Measurements from ENCODE around the gene COG5.
A peak's percentile ranks its signal among the peaks of the same experiment; 100 is the strongest.
"Not testable (repeated sequence)": the region's sequence is repeated elsewhere in the genome, so short reads cannot be mapped to it uniquely, and the experiment has no call there.

The COG5 gene

DNA sequence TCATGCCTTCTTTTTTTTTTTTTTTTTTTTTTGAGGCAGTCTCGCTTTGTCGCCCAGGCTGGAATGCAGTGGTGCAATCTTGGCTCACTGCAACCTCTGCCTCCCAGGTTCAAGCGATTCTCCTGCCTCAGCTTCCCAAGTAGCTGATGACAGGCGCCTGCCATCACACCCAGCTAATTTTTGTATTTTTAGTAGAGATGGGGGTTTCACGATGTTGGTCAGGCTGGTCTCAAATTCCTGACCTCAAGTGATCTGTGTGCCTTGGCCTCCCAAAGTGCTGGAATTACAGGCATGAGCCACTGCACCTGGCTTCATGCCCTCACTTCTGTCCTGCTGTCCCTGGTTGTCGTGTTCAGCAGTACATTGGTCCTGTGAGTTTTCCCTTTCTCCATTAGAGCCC is 342.9 kb downstream of the COG5 start:
- not testable (repeated sequence) for DNase-seq (ENCODE audit: low spot score)

DNA sequence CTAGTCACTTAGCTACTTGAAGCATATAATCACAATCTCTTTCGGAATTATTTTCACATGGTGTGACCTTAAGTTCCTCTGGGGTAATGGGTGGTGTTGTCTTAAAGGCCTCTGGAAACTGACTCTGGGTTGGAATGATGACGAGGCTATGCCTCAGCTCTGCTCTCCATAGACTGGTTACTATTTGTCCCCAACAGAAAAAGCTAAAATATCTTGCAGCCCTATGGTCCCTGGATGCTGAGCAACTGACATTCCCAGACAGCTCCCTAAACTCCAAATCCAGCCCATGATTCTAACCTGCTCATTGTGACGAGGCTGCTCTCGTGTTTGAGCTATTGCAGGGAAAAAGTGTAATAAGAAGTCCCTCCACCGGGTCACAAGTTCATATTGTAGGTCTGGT is 343.4 kb downstream of the COG5 start:
- DNase-seq (ENCODE audit: low spot score) = no peak

- DNase-seq (ENCODE audit: low spot score) = no peak
These were observed 344.0 kb downstream of the COG5 start for GRCh38 chr7:107219563-107220244.

- no peak for DNase-seq (ENCODE audit: low spot score)
These were observed 349.8 kb downstream of the COG5 start for GRCh38 chr7:107213945-107214344.

DNA sequence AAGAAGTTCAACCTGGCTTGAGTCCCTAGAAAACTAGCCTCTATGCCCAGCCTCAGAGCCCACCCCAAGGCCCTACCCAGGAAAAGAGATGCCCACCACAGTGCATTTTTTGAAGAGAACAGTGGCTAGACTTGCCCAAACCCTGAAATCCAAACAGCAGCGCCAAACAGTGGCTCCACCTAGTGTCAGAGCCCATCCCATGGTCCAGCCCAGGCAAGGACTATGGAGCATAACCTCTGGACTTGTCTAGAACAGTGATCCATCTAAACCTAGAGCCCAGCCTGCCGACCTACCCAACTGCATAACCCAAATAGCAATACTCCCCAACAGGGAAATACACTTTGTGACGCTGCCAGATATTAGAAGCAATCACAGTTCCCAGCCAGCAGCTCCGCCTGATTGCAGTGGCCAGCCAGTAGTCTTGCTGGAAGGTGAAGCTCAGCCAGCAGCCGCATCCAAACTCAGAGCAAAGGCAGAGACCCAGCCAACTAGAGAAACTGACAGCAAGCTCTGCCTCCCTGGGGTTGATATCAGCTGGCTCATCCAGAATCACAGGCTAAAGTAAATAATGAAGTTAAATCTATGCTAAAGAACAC is 350.4 kb downstream of the COG5 start:
- DNase-seq (ENCODE audit: low spot score) = no peak

- DNase-seq (ENCODE audit: low spot score) = no peak
These were observed 351.0 kb downstream of the COG5 start for GRCh38 chr7:107212725-107213124.

DNA sequence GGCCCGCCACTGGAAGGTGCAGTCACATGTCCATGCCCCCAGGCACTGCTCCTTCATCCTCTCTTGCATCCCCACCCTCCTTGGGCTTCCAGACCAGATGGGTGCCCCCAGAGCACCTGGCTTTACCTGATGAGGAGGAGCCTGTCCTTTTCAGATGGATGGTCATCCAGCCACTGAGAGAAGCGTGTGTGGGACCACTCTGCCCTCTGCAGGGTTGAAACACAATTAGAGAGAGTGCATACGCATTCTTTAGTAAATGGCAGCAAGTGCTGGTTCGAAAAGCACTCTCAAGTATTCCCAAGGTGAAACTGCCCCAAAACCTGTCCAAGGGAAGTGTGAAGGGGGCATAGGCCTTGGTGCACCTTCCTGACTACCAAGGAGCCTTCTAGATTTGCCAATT is 353.3 kb downstream of the COG5 start:
- no peak for DNase-seq (ENCODE audit: low spot score)

DNA sequence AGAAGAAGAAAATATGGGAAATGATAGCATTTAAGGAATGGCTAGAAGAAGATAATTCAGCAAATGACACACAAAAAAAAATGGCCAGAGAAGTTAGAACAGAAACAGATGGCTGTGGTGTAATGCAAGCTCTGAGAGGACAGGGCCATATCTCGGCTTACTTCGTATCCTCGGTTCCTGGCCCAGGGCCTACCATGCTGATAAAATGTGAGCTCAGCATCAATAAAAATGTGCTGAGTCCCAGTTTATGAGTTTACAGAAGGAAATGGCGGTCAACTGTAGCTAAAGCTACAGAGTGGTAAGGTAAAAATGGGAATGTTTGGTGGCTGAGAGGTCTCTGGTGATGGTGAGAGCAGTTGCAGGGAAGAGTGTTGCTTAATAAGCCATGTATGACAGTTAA is 354.2 kb downstream of the COG5 start:
- no peak for DNase-seq (ENCODE audit: low spot score)

GRCh38 chr7:107208563-107208962 is 355.2 kb downstream of the COG5 start:
- DNase-seq (ENCODE audit: low spot score) = no peak

GRCh38 chr7:107208024-107208521 is 355.6 kb downstream of the COG5 start:
- no peak for DNase-seq (ENCODE audit: low spot score)

DNA sequence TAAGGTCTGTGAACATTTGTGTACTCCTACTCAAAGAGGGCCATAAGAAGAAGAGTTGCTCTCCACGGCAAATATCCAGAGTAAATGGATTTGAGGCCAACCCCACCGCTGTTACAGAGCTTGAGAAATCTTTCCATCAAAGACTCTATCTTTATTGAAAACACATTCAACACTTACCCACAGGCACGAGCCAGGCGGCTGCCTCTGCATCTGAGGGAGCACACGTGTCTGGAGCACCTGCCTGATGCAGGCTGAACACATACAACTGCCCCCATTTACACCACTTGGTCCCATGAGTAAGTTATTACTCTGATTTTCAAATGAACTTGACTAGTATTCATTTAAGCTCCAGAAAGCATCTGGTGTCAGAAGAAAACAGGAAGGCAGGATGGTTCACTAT is 356.3 kb downstream of the COG5 start:
- no peak for DNase-seq (ENCODE audit: low spot score)

DNA sequence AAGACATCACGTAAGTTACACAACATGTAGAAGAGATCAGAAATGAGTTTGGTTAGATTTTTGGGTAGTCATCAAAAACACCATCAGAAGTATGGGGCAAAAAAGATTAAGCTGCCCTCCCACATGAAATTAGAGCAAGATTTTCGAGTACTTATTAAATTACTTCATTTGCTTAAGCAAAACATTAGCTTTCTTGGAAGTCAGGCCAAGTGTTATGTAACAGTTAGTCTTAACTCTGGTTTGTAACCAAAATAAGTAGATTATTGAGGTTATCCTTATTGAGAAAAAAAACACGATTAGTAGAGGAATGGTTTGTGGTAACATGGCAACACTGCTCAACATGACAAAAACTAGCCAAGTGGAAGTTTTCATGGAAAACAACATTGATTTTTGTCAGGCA is 357.0 kb downstream of the COG5 start:
- DNase-seq (ENCODE audit: low spot score) = no peak

DNA sequence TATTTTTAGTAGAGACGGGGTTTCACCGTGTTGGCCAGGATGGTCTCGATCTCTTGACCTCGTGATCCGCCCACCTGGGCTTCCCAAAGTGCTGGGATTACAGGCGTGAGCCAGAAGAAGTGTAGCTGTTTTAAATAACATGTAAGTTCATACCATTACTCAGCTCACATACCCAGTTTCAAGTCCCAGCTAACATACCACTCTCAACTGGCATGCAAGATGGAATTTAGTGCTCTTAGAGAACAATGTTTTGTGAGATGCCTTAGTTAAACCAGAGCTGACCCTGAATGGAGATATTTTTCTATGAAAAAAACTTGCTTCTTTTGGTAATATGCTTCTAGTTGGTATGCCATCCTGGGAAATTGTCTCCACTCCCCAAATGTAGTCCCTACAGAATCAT is 357.6 kb downstream of the COG5 start:
- no peak for DNase-seq (ENCODE audit: low spot score)

DNA sequence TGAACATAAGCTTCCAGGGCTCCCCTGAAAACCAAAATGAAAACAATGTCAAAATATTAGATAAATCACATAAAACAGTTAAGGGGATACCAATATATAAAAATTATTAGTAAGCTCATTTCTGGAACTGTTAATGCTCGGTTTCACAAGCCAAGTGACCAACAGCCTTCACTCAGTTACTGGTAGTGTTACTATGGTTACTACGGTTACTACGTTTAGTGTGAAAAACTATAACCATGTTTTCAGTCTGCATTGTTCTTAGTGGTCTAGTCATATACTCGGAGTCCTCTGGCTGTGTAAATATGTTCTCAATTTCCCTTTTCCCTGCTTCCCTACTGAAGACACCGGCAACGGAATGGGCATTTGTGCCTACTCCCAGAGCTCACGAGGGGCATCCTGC is 360.1 kb downstream of the COG5 start:
- DNase-seq (ENCODE audit: low spot score) = no peak

- peak; percentile 13 for DNase-seq (ENCODE audit: low spot score)
These were observed 361.8 kb downstream of the COG5 start for GRCh38 chr7:107201795-107202450.

GRCh38 chr7:107196834-107197610 is 366.7 kb downstream of the COG5 start:
- no peak for DNase-seq (ENCODE audit: low spot score)

- DNase-seq (ENCODE audit: low spot score) = no peak
These were observed 369.7 kb downstream of the COG5 start for GRCh38 chr7:107194052-107194451.

GRCh38 chr7:107190090-107190489 is 373.6 kb downstream of the COG5 start:
- DNase-seq (ENCODE audit: low spot score) = no peak

GRCh38 chr7:107187774-107188173 is 375.9 kb downstream of the COG5 start:
- no peak for DNase-seq (ENCODE audit: low spot score)

- no peak for DNase-seq (ENCODE audit: low spot score)
These were observed 377.5 kb downstream of the COG5 start for GRCh38 chr7:107186240-107186639.

DNA sequence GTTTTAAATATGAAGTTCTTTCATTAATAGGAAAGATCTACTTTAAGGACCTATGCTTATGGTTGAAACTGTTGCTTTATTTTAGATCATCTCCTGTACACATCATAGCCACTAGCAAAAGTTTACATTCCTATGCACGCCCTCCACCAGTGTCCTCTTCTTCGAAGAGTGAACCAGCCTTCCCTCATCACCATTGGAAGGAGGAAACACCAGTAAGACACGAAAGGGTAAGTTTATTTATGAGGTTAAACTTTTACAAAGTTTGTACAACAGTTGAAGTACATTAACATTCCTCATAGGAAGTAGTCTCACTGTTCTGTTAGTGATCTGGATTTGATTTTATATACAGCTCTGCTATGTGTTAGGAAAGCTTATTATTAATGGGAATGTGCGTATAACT is 378.0 kb downstream of the COG5 start:
- DNase-seq (ENCODE audit: low spot score) = no peak

GRCh38 chr7:107181172-107181571 is 382.5 kb downstream of the COG5 start:
- no peak for DNase-seq (ENCODE audit: low spot score)

- DNase-seq (ENCODE audit: low spot score) = peak; percentile 63
These were observed 383.3 kb downstream of the COG5 start for GRCh38 chr7:107180378-107180777.
